ENCODE data around the gene INO80.
"Not testable (repeated sequence)": the region's sequence is repeated elsewhere in the genome, so short reads cannot be mapped to it uniquely, and the experiment has no call there.

INO80 gene

GRCh38 chr15:41115161-41115651, 874 bp downstream of the INO80 start:
- peak; percentile 43 for DNase-seq

GRCh38 chr15:41106947-41107346, 9.1 kb downstream of the INO80 start:
- no peak for DNase-seq

DNA sequence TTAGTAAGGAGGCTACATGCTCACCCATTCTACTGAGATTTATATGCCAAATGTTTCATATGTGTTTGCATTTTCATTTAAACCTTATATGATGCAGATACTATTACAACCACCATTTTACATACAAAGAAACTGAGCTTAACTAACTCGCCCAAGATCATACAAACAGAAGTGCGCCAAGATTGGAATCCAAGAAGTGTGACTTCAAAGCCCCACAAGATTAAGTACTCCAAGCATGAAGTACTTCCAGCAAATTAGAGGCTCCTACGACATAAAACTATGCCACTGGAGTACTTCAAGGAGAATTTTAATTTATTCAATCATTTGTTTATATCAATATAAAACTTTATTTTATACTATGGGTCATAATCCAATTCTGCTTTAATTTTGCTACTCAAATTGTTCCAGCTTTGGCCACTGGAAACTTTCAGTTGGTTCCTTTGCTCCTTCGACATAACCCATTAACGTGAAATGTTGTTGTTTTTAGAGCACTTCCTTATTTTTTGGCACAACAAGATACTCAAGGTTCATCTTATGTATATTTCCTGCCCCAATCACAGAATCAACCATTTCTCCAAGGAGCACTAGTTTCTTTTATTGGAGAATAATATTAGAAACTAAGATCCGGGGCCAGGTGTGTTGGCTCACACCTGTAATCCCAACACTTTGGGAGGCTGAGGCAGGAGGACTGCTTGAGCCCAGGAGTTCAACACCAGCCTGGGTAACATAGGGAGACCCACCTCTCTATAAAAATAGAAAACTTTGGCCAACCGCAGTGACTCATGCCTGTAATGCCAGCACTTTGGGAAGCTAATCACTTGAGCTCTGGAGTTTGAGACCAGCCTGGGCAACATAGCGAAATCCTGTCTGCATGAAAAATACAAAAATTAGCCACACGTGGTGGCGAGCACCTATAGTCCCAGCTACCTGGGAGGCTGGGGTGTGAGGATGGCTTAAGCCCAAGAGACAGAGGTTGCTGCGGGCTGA, 10.4 kb downstream of the INO80 start:
- no peak for DNase-seq

DNA sequence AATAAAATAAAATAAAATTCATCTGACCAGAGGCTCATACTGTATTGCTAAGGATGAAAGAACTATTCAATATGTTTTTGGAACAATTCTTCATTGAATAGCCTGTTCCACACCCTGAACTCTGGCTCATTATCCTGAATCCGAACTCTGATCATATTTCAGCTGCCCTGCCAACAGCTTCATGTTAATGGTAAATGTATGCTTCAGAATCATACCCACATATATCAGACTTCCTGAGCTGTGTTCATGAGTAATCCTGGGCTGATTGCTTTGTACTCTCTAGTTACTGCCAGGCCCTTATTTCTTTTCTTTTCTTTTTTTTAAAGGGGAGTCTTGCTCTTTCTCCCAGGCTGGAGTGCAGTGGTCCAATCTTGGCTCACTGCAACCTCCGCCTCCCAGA, 11.8 kb downstream of the INO80 start:
- DNase-seq = peak; percentile 67

DNA sequence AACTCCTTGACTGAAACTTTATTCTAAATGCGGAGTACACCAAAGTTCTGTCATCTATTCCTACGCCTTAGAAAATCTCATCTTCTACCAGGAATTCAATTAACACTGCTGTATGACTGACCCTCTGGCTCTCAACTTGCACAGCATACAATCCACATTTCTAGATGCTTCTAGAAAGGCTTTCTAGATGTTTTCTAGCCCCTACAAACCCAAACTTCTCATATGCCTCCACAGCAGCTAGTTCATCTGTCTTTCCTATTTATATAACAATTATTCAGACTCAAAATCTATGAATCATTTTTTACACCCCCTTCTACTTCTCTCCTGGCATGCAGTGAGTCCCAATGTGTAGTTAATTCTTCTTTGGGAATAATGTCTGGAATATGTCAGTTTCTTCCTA, 13.2 kb downstream of the INO80 start:
- no peak for DNase-seq

DNA sequence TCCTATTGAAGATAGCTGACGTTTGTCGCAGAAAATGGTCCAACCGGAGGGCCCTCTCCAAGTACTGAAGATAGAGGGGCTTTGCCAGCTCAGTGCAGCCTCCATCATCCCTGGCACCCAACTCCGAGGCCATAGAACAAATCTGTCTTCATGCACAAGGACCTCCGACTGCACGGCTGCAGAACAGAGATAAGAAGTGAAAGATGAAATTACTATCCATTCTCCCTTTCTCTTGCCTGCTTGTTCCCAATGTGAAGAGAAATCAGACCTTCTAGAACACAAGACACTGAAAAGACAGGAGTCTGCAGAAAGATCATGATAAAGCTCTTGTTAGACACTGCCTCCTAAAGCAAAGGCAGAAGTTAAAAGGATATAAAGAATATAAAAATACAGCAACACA, 19.9 kb downstream of the INO80 start:
- DNase-seq = no peak

GRCh38 chr15:41085029-41085428, 31.1 kb downstream of the INO80 start:
- no peak for DNase-seq

DNA sequence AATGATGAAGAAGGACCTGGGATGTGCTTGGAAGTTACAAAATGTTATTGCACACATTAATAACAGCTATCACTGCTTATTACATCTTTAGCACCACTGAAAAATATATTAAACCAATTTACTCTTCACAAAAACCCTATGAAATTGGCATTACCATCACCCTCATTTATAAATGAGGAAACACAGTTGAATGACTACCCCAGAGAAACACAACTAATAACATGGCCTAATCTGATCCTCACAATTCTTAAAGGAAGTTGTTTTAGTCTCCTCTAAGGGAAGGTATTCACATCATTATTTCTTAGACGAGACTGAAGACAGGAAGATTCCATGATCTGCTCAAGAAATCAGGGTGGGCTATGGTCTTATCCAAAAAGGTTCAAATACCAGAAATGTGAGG, 35.9 kb downstream of the INO80 start:
- no peak for DNase-seq

DNA sequence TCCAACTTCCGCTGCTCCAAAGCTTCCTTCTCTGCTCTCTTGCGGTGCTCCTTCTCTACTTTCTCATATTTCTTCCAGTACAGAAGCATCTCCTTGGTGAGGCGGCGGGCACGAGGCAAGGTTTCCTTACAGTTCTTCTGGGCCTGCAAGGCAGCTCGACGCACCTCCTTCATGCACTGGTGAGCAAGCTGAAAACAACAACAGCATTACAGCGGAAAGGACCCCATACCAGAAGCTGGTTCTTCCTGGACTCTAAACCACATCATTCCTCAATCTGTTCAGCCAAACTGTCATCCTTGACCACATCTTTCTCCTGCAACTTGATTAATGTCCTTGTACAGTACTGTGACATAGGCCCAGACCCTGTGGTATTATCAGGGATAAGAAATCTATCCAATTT, 36.4 kb downstream of the INO80 start:
- no peak for DNase-seq

DNA sequence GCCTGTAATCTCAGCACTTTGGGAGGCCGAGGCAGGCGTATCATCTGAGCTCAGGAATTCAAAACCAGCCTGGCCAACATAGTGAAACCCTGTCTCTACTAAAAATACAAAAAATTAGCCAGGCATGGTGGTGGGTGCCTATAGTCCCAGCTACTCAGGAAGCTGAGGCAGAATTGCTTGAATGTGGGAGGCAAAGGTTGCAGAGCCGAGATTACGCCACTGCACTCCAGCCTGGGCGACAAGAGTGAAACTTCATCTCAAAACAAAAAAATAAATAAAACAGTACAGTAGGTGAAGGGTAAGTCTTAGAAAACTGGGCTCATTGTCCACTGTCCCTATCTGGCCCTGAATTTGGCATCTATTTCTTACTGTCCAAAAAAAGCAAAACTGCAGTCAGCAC, 37.2 kb downstream of the INO80 start:
- DNase-seq = not testable (repeated sequence)

GRCh38 chr15:41078125-41078524, 38.0 kb downstream of the INO80 start:
- no peak for DNase-seq

DNA sequence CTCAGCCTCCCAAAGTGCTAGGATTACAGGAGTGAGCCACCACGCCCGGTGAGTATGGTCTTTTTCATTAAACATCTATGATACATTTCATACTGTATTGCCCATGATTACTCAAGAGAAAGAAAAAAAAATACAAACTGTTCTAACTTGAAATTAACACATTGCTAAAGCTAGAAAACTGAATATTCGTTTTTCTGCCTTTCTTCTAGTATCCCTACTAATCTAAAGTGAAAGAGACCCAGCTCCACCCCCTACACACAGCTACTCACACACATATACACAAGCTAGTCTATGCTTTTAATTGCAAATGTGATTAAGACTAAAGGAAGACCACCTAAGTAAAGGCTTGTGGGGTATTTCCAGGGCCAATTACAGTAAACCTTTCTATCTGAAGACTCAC, 43.1 kb downstream of the INO80 start:
- no peak for DNase-seq

DNA sequence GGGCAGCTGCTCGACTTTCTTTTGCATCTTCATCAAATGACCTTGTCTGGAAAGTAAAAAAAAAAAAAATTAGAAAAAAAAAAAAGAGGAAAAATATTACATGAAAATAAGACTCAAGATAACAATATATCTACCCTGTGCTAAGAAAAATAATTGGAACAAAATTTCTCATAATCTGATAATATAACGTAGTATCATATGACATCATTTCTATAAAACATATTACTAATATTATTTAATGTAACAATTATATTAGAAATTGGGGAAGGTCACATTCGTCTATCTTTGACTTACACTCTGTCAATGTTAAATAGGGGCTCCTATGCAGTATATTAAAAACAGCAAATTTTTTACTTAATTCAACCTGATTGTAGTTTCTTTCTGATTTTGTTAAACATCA, 44.1 kb downstream of the INO80 start:
- DNase-seq = no peak

DNA sequence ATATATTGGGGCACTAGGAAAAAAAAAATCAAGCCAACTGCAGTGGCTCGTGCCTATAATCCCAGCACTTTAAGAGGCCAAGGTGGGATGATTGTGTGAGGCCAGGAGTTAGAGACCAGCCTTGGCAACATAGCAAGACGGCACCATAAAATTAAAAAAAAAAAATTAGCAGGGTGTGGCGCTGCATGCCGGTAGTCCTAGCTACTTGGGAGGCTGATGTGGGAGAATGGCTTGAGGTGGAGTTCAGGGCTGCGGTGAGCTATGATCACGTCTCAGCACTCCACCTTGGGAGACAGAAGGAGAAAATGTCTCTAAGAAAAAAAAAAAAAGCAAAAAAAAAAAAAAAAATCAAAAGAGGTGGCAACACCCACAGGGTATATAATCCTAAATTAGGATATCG, 49.6 kb downstream of the INO80 start:
- no peak for DNase-seq

GRCh38 chr15:41061667-41062066, 54.4 kb downstream of the INO80 start:
- no peak for DNase-seq

- no peak for DNase-seq
Observed at GRCh38 chr15:41060505-41060904, 55.6 kb downstream of the INO80 start.

- no peak for DNase-seq
Observed at GRCh38 chr15:41056810-41057209, 59.3 kb downstream of the INO80 start.

DNA sequence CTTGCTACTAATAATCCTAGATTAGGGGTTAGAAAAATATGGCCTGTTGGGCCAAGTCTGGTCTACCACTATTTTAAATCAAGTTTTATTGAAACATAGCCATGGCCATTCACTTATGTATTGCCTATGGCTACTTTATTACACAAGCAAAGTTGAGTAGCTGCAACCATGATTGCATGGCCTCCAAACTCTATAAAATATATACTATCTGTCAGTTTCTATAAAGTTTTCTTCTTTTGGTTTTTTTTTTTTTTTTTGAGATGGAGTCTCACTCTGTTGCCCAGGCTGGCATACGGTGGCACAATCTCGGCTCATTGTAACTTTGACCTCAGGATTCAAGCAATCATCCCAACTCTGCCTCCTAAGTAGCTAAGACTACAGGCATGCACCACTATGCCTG, 60.4 kb downstream of the INO80 start:
- no peak for DNase-seq

DNA sequence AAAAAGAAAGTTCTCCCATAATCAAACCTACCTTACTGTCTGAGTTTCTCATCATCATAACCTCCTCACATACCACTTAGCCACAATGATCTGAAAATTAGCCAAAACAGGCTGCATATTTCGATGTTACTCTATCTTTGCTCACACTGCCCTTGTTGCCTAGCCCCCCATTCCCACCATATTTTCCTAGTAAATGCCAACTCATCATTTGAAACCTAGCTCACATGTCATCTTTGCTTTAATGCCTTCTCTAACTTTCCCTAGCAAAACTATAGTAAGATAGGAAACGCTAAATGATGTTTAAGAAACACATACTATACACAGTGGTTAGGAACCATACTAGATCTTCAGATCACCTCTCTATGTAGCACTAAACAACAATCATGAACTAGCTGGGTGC, 64.9 kb downstream of the INO80 start:
- DNase-seq = no peak

DNA sequence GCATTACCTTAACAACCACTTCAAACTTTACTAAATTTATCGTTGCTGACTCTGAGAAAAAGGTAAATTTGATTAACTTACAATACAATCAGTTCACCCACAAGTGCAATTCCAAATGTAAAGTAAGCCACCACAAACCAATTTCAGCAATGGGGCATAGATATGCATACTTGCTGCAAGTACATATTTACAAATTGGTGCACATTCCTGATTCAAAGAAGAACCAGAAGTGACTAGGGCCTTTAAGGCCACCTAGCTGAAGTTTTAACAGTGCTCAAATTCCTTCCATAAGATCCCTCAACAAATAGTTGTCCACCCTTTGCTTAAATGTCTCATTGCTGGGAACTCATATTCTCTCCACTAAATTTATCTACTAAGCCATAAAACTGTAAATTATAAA, 67.2 kb downstream of the INO80 start:
- no peak for DNase-seq

DNA sequence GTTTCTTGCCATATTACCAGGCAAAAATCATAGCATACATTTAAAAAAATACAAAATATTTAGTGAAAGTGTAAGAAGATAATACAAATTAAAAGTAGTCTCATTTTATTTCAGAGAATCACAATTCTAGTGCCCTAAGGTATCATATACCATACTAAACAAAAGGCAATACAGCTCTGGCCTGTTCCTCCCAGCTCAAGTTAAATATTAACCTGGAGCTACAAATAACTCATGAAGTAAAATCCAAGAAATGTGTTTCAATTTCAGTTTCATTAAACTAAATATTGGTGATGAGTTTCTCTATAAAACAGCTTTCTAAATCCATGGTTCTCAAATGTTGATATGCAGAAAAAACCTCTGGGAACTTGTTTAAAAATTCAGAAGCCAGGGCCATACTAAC, 67.7 kb downstream of the INO80 start:
- DNase-seq = no peak

DNA sequence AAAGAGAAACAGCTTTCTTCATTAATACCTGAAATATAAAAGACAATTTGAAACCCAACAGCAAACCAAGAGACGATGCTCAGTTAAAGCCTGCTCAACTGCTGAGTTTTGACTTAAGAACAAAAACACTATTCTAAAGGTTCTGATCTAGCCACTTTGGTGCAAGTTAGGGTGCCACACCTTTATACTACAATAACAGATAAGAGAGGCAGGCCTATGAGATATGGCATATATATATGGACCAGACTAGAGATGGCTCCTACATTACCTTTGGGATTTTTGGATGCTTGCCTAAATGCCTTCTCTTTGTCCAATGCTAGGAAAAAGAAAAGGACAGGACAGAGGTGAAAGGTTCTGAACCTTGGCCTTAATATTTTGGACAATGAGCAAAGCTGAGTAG, 68.6 kb downstream of the INO80 start:
- no peak for DNase-seq

DNA sequence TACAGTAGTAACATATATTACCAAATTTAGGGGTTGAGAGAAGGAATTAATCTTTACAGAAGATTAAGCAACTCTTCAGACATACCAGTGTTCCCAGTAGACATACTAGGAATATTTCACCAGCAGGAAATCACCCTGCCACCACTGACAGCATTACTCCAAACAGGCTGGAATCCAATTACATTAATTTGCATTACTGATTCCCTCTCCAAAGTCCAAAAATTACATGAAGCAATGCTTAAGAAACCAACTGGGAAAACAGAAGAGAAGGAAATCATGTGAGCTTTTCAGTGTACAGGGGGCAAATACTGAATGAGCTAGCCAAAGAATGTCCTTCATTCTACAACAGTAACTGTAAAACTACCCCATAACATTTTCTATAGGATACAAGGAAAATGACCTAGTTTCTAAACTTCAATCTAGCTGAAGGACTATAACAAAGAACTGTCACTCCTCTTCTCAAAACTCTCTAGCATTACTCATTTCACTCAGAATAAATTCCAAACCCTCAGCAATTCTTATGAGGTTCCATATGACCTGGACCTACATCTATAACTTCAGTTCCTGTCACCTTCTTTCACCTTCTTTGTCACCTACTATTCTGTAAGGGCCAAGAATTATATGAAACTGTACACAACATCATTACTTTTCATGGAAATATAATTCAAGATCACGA, 72.7 kb downstream of the INO80 start:
- DNase-seq = peak; percentile 46

GRCh38 chr15:41042851-41043250, 73.2 kb downstream of the INO80 start:
- no peak for DNase-seq

All from HCEC 1CT (cell line).